HG03108 (cell line): ENCODE measurements around the gene NEK1.
"Not testable (repeated sequence)": the region's sequence is repeated elsewhere in the genome, so short reads cannot be mapped to it uniquely, and the experiment has no call there.

Source experiments
- ATAC-seq: cut with Tn5 transposase; IDR thresholded peaks from one replicate; pipeline ENCODE4 v1.9.1; 2021; ENCODE audit warnings: moderate library complexity; ENCODE audit not compliant: unreplicated experiment

The NEK1 gene

DNA sequence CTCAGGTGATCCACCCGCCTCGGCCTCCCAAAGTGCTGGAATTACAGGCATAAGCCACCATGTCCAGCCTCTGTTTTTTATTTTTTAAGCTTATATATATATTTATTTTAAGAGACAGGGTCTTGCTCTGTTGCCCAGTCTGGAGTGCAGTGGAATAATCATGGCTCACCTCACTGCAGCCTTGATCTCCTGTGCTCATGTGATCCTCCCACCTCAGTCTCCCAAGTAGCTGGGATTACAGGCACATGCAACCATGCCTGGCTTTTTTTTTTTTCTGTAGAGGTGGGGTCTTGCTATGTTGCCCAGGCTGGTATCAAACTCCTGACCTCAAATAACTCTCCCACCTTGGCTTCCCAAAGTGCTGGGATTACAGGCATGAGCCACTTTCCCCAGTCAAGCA, 184.7 kb downstream of the NEK1 start:
- ATAC-seq: not testable (repeated sequence)

GRCh38 chr4:169420291-169420690, 192.1 kb downstream of the NEK1 start:
- ATAC-seq: no peak

DNA sequence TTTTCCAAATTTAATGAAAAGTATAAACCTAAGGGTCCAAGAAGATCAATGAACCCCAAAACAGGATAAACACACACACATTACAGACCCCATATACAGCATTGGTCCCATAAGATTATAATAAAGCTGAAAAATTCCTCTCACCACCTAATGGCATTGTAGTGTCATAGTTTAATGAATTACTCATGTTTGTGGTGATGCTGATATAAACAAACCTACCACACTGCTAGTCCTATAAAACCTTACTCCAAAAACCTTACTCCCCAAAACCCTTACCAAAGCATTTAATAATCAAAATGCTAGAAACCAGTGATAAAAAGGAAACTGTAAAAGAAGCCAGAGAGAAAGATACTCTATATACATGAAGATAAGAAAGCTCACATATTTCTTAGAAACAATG, 193.5 kb downstream of the NEK1 start:
- ATAC-seq: no peak

DNA sequence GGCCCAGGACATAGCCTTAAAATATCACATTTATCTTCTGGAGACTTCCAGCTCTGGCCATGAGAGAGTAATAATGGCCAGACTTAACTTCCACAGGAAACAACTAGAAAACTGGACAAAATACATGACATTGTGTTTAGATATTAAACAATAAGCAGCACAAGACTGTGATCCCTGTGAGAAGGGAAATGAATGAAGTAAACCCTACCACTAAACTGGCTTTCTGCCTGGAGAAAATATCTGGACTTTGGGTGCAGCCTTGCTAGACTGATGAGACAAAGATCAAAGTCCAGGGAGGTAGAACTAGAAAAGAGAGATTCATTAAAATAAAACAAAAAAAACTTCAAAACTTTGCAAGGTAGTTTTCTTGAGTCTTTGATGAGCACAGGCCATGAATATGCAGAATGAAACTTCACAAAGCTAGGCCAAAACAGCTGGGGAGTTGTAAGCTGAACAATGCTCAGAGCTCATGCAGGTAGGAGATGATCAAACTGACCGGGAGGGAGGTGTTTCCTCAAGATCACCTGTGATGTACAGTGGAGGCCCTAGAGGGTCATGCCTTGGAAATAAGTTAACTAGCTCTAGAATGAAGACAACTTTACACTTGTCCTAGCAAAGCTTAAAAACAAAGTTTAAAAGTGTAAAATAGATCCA, 194.6 kb downstream of the NEK1 start:
- ATAC-seq: no peak

GRCh38 chr4:169416997-169417396, 195.4 kb downstream of the NEK1 start:
- no peak for ATAC-seq

DNA sequence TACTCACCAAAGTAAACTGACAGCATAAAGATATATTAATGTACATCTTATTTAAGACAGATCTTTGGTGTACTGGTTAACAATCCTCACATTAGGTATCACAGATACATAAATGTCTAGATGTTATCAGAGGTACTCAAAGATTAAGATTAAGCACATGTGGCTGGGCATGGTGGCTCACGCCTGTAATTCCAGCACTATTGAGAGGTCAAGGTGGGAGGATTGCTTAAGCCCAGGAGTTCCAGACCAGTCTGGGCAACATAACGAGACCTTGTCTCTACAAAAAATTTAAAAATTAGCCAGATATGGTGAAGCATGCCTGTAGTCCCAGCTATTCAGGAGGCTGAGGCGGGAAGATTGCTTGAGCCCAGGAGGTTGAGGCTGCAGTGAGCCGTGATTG, 195.9 kb downstream of the NEK1 start:
- ATAC-seq: no peak

DNA sequence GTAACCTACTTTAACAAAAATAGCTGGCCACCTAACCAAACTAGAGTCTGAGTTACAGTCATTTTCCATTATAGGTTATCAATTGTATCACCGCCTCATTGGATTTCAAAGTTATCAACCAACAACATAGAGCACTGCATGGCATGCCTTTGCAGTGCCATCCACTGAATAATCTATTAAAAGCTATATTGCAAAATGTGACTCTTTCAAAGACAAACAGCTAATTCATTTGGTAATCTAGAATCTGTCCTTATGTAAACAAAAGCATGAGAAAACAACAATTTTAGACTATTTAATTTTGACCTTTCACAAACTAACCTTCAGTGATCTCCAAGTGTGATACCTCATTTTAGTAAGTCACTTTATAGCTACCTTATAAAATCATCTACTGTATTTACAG, 197.5 kb downstream of the NEK1 start:
- no peak for ATAC-seq

GRCh38 chr4:169412046-169412445, 200.3 kb downstream of the NEK1 start:
- no peak for ATAC-seq

- peak; percentile 100 for ATAC-seq
Measured at GRCh38 chr4:169410839-169411770, 201.3 kb downstream of the NEK1 start.

- ATAC-seq: no peak
Measured at GRCh38 chr4:169407217-169407845, 205.1 kb downstream of the NEK1 start.

DNA sequence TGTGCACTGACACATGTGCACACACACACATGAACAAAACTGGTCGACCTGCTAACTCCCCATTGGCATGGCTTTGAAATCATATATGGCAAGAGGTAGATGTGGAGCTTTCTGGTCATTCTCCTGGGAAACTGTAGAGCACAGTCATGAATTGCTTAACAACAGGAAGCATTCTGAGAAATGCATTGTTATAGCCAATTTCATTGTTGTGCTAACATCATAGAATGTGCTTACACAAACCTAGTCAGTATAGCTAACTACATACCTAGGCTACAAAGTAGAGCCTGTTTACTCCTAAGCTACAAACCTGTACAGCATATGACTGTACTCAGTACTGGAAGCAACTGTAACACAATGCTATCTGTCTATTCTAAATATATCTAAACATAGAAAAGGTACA, 207.4 kb downstream of the NEK1 start:
- no peak for ATAC-seq

DNA sequence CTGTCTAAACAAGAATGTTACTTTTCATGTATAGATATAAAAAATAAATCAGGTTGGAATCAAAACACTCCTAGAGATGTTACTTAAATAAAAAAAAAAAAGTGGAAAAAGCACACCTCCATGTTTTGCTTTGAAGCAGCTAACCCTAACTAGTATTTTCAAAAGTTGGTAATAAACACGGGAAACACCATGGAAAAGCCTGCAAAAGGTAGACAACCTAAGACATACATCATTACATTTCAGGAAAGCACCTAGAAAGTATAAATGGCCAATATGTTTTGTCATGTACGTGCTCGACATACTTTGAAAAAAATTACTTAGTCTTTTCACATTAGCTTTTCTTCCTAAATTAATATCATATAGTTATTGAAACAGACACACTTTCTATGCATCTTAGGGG, 211.6 kb downstream of the NEK1 start:
- no peak for ATAC-seq

- ATAC-seq: peak; percentile 49
Measured at GRCh38 chr4:169399976-169400767, 212.2 kb downstream of the NEK1 start.

- no peak for ATAC-seq
Measured at GRCh38 chr4:169398316-169398715, 214.1 kb downstream of the NEK1 start.

- no peak for ATAC-seq
Measured at GRCh38 chr4:169397762-169398161, 214.6 kb downstream of the NEK1 start.

DNA sequence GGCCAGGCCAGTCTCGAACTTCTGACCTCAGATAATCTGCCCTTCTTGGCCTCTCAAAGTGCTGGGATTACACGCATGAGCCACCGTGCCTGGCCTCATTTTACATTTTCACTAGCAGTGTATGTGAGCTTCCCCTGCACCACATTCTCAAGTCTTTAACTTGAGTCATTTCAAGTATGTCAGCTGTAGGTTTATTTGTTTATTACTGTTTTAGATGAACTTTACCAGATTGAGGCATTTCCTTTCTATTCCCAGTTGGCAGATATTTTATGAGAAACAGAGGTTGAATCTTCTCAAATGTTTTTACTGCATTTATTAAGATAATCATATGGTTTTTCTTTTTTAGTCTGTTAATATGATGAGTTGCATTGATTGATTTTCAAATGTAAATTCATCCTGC, 227.0 kb downstream of the NEK1 start:
- ATAC-seq: no peak

DNA sequence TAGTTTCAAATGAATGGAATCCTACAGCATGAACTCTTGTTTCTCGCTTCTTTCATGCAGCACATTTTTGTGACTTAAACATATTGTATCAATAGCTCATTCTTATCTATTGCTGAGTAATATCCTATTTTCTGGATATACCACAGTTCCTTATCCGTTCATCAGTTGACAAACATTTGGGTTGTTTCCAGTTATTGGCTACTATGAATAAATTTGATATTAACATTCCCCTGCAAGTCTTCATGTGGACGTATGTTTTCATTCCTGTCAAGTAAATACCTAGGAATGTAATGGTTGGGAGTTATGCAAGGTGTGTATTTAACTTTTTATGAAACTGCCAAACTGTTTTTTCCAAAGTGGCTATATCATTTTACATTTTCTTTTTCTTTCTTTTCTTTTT, 227.6 kb downstream of the NEK1 start:
- no peak for ATAC-seq

DNA sequence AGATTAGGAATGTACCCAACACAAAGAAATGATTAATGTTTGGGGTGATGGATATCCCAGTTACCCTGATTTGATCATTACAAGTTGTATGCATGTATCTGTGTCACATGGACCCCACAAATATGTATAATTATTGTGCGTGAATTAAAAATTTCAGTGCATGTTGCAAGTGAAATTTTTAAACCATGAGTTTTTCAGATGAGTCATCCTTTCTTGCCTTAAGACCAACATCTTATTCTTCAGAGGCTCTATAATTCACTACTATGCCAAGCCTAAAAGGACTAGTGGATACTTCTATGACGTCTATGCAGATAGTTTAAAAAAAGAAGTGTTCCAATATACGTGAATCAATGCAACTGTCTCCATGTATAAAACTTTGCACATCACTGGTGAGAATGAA, 228.7 kb downstream of the NEK1 start:
- ATAC-seq: no peak

- ATAC-seq: no peak
Measured at GRCh38 chr4:169379688-169380087, 232.7 kb downstream of the NEK1 start.

GRCh38 chr4:169377367-169377766, 235.0 kb downstream of the NEK1 start:
- ATAC-seq: no peak

DNA sequence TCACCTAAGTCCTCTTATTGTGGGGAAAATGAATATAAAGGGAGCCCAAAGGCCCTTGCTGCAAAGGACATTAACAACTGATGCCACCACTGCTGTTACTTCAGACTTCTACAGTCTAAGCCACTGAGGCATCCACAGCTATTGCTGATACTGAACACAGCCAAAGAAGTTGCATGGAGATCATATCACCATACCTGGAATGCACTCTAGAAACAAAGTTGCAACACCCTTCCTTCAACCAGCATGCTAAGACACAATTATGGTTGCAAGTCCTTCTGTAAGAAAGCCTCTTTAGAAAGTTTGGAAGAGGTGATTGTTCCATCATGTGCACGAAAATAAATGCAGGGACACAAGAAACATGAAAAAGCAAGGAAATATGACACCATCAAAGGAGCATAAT, 236.0 kb downstream of the NEK1 start:
- ATAC-seq: no peak
